Ishikawa (cell line): Measurements from ENCODE around the gene SHF.

Experiments
- CEBPB ChIP-seq: IDR thresholded peaks from 2 replicates; pipeline ENCODE4 v1.6.1; 2012
- CREB1 ChIP-seq: IDR thresholded peaks from 2 replicates; pipeline ENCODE4 v1.6.1; 2012; ENCODE audit warnings: low read depth
- EGR1 ChIP-seq: IDR thresholded peaks from 2 replicates; pipeline ENCODE4 v1.6.1; 2012
- EP300 ChIP-seq: IDR thresholded peaks from 2 replicates; pipeline ENCODE4 v1.6.1; 2012; ENCODE audit warnings: borderline replicate concordance
- FOXM1 ChIP-seq: IDR thresholded peaks from 2 replicates; pipeline ENCODE4 v1.6.1; 2012; ENCODE audit warnings: low read depth, borderline replicate concordance
- NFIC ChIP-seq: IDR thresholded peaks from 2 replicates; pipeline ENCODE4 v1.6.1; 2012
- TAF1 ChIP-seq: IDR thresholded peaks from 2 replicates; pipeline ENCODE4 v1.6.1; 2012; ENCODE audit warnings: low read depth, mild to moderate bottlenecking
- TCF12 ChIP-seq: IDR thresholded peaks from 2 replicates; pipeline ENCODE4 v1.6.1; 2012; ENCODE audit warnings: low read depth
- TEAD4 ChIP-seq: IDR thresholded peaks from 2 replicates; pipeline ENCODE4 v1.6.1; 2012
- YY1 ChIP-seq: IDR thresholded peaks from 2 replicates; pipeline ENCODE4 v1.6.1; 2012; ENCODE audit warnings: low read depth
- ZBTB7A ChIP-seq: IDR thresholded peaks from 2 replicates; pipeline ENCODE4 v1.6.1; 2012; ENCODE audit warnings: low read depth
- TF ChIP-seq, protein P1 (sequence below): IDR thresholded peaks from 2 replicates; pipeline ENCODE4 v1.6.1; 2012
- TF ChIP-seq, protein P2 (sequence below): IDR thresholded peaks from 2 replicates; pipeline ENCODE4 v1.6.1; 2012; ENCODE audit warnings: low read depth, mild to moderate bottlenecking
- TF ChIP-seq, protein P3 (sequence below): IDR thresholded peaks from 2 replicates; pipeline ENCODE4 v1.6.1; 2012

- TF ChIP-seq, protein P1, sequence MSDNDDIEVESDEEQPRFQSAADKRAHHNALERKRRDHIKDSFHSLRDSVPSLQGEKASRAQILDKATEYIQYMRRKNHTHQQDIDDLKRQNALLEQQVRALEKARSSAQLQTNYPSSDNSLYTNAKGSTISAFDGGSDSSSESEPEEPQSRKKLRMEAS = no peak
- TF ChIP-seq, protein P2, sequence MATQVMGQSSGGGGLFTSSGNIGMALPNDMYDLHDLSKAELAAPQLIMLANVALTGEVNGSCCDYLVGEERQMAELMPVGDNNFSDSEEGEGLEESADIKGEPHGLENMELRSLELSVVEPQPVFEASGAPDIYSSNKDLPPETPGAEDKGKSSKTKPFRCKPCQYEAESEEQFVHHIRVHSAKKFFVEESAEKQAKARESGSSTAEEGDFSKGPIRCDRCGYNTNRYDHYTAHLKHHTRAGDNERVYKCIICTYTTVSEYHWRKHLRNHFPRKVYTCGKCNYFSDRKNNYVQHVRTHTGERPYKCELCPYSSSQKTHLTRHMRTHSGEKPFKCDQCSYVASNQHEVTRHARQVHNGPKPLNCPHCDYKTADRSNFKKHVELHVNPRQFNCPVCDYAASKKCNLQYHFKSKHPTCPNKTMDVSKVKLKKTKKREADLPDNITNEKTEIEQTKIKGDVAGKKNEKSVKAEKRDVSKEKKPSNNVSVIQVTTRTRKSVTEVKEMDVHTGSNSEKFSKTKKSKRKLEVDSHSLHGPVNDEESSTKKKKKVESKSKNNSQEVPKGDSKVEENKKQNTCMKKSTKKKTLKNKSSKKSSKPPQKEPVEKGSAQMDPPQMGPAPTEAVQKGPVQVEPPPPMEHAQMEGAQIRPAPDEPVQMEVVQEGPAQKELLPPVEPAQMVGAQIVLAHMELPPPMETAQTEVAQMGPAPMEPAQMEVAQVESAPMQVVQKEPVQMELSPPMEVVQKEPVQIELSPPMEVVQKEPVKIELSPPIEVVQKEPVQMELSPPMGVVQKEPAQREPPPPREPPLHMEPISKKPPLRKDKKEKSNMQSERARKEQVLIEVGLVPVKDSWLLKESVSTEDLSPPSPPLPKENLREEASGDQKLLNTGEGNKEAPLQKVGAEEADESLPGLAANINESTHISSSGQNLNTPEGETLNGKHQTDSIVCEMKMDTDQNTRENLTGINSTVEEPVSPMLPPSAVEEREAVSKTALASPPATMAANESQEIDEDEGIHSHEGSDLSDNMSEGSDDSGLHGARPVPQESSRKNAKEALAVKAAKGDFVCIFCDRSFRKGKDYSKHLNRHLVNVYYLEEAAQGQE = no peak
- TF ChIP-seq TAF1 (no peak), YY1 (no peak), NFIC (no peak), TEAD4 (no peak), EP300 (no peak), CREB1 (no peak), EGR1 (no peak), ZBTB7A (no peak), CEBPB (no peak), TCF12 (no peak), FOXM1 (no peak)
- TF ChIP-seq, protein P3, sequence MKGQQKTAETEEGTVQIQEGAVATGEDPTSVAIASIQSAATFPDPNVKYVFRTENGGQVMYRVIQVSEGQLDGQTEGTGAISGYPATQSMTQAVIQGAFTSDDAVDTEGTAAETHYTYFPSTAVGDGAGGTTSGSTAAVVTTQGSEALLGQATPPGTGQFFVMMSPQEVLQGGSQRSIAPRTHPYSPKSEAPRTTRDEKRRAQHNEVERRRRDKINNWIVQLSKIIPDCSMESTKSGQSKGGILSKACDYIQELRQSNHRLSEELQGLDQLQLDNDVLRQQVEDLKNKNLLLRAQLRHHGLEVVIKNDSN = no peak
Observed at GRCh38 chr15:45180648-45181436, 6.9 kb downstream of the SHF start.
